Stimulated activated CD4-positive, alpha-beta T cell treated with anti-CD3 and anti-CD28 coated beads, Interleukin-1b, Interleukin-23, amount 100 ng/mL, for 24 hours (primary cell): ENCODE results near the gene TNS2.
"Not testable (repeated sequence)": the region's sequence is repeated elsewhere in the genome, so short reads cannot be mapped to it uniquely, and the experiment has no call there.

Source experiments
- DNase-seq, 4 experiments: peaks; one replicate each; pipeline ENCODE4 v3.0.0-alpha.2; 2020; ENCODE audit warnings: low read depth in 4 of 4, low spot score in 1 of 4

Gene TNS2

GRCh38 chr12:53107122-53107521 lies 57.3 kb downstream of the TNS2 start:
- no peak for DNase-seq

DNA sequence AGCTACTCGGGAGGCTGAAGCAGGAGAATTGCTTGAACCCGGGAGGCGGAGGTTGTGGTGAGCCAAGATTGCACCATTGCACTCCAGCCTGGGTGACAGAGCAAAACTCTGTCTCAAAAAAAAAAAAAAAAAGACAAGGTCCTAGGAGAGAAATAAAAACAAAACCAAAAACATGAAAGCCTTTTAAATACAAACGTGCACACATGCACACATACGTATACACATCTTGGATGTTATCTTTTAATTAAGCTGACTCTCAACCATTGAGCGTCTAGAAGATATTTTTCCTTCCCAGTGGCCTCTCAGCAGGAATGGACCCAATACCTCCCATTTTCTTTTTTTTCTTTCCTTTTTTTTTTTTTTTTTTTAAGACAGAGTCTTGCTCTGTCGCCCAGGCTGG lies 62.6 kb downstream of the TNS2 start:
- not testable (repeated sequence) for DNase-seq

DNA sequence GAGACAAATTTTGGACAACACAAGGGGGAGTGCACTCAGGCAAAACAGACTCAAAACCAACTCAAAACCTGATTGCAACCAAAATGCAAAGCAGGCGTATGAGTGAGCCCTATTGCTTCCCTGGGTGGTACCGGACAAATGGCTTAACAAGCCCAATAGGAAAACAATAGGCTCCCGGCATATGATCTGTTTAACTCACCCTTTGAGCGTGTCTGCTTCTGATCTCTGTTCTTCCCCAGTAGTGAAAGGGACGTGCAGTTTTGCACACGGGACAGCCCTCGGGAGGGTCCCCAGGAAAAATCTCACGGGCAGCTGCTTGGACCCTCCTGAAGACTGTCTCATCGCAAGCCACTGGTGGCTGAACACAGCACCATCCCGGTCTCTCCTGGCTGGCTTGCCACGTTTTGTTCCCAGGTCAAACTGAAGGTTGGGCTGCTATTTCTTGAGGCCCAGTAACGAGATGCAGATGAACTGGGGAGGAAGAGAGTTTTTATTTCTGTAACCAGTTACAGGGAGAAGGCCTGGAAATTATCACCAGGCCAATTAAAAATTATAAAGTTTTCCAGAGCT lies 63.4 kb downstream of the TNS2 start:
- no peak for DNase-seq

DNA sequence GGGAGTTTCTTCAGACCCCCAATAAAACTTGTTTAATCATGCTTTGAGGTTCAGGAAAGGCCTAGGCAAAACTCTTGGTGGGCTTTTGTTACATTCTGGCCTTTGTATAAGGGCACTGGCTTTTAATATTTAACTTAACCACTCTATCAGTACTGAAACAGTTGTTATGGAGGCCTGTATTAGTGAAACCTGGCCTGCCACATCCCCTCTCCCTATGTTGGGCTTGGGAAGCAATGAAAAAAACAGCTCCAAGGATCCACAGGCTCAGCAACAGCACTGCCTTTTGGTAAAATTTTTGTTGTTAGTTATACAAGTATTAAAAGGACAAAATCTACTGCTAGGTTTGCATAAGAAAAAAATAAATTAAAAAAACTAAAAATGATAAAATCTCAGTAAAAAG lies 64.1 kb downstream of the TNS2 start:
- no peak for DNase-seq
